Measurements from ENCODE around the gene CLCN4.

DNA sequence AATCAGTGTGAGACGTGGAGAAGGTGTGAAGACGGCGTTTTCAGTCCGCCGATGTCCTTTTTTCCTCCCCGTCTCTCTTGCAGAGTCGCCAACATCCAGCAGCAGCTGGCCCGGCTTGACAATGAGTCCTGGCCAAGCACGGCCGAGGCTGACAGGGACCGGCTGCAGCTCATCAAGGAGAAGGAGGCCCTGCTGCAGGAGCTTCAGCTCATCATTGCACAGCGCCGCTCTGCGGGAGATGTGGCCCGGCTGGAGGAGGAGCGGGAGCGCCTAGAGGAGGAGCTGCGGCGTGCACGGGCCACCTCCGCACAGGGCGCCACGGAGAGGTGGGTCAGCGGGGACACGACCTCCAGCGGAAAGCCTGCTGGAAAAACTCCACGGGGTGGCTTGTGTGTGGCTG is 47.1 kb upstream of the CLCN4 start:
- TF ChIP-seq POLR2AphosphoS5 (IDR thresholded peaks at IDR 0.05) (no peak), POLR2A (IDR thresholded peaks at IDR 0.05) (no peak)
- TF ChIP-seq, protein P1, sequence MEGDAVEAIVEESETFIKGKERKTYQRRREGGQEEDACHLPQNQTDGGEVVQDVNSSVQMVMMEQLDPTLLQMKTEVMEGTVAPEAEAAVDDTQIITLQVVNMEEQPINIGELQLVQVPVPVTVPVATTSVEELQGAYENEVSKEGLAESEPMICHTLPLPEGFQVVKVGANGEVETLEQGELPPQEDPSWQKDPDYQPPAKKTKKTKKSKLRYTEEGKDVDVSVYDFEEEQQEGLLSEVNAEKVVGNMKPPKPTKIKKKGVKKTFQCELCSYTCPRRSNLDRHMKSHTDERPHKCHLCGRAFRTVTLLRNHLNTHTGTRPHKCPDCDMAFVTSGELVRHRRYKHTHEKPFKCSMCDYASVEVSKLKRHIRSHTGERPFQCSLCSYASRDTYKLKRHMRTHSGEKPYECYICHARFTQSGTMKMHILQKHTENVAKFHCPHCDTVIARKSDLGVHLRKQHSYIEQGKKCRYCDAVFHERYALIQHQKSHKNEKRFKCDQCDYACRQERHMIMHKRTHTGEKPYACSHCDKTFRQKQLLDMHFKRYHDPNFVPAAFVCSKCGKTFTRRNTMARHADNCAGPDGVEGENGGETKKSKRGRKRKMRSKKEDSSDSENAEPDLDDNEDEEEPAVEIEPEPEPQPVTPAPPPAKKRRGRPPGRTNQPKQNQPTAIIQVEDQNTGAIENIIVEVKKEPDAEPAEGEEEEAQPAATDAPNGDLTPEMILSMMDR (IDR thresholded peaks at IDR 0.05), result no peak

Measured in breast epithelium (tissue), 3 donors.